ENCODE data around the gene STAC. TPM values are rescaled to one million over a fixed set of nuclear protein-coding genes. Genes with fewer than 3 reads are reported as not detected.

Gene STAC
- total and polyA plus RNA-seq, 8 donors: 0.12 to 0.37 (median 0.16) TPM; not detected in 3

- intact Hi-C loops (cut with DNase I): no loop called here
- no peak for FAIRE-seq
- no peaks in the 10 kb centered on the region for H3K36me3 ChIP-seq
- TF ChIP-seq, protein P1, sequence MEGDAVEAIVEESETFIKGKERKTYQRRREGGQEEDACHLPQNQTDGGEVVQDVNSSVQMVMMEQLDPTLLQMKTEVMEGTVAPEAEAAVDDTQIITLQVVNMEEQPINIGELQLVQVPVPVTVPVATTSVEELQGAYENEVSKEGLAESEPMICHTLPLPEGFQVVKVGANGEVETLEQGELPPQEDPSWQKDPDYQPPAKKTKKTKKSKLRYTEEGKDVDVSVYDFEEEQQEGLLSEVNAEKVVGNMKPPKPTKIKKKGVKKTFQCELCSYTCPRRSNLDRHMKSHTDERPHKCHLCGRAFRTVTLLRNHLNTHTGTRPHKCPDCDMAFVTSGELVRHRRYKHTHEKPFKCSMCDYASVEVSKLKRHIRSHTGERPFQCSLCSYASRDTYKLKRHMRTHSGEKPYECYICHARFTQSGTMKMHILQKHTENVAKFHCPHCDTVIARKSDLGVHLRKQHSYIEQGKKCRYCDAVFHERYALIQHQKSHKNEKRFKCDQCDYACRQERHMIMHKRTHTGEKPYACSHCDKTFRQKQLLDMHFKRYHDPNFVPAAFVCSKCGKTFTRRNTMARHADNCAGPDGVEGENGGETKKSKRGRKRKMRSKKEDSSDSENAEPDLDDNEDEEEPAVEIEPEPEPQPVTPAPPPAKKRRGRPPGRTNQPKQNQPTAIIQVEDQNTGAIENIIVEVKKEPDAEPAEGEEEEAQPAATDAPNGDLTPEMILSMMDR (IDR thresholded peaks at IDR 0.05): no peak
- H3K27me3 ChIP-seq: no peaks in the 10 kb centered on the region
- no peak for ATAC-seq
- H3K4me3 ChIP-seq: no peak overlapping the region
- no peaks in the 10 kb centered on the region for H3K4me1 ChIP-seq
- DNase-seq: no peak
- H3K9me3 ChIP-seq: no peaks in the 10 kb centered on the region
- whole genome bisulfite sequencing, 2 donors: 60 to 78% methylated on average over 4 of the region's 4 CpGs
- no peak overlapping the region for H3K27ac ChIP-seq
These were observed 24.9 kb downstream of the STAC start for GRCh38 chr3:36405190-36405589.

DNA sequence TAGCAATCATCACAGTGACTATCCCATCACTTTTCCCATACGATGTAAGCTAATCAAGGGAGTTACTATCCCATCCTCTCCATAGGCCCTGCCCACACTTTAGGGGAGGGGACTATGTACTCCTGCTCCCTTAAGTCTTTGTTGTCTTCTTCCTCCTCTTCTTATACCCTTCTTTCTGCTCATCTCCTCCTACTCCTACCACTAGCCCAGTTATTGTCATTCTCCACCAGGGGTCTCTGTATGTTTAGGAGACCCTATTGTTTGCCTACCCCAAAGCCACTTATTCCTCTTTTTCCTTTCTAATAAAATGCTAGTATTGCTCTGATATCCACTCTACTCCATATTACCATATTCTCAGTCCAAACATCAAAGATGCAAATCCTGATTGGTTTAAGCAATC lies 27.8 kb downstream of the STAC start:
- Histone ChIP-seq H3K36me3 (no peaks in the 10 kb centered on the region), H3K27me3 (no peaks in the 10 kb centered on the region), H3K4me3 (no peak overlapping the region), H3K9me3 (no peaks in the 10 kb centered on the region), H3K27ac (no peak overlapping the region), H3K4me1 (no peaks in the 10 kb centered on the region)
- ATAC-seq: no peak
- 48 to 53% methylated on average over 1 of the region's 1 CpG for WGBS, 2 donors
- DNase-seq: no peak
- intact Hi-C loops (cut with DNase I): no loop called here
- no peak for FAIRE-seq
- TF ChIP-seq, protein P1 (IDR thresholded peaks at IDR 0.05): no peak

- H3K4me1 ChIP-seq: no peaks in the 10 kb centered on the region
- WGBS, 2 donors: 56 to 76% methylated on average over 2 of the region's 2 CpGs
- no peaks in the 10 kb centered on the region for H3K36me3 ChIP-seq
- ATAC-seq (no peak), FAIRE-seq (no peak), DNase-seq (no peak)
- H3K27me3 ChIP-seq: no peaks in the 10 kb centered on the region
- H3K27ac ChIP-seq: no peak overlapping the region
- TF ChIP-seq, protein P1 (IDR thresholded peaks at IDR 0.05): no peak
- no peaks in the 10 kb centered on the region for H3K9me3 ChIP-seq
- H3K4me3 ChIP-seq: no peak overlapping the region
- intact Hi-C loops (cut with DNase I): no loop called here
These were observed 29.6 kb downstream of the STAC start for GRCh38 chr3:36409862-36410261.

- WGBS, 2 donors: 38 to 48% methylated on average over 1 of the region's 1 CpG
- Histone ChIP-seq H3K9me3 (no peaks in the 10 kb centered on the region), H3K4me1 (no peaks in the 10 kb centered on the region), H3K36me3 (no peaks in the 10 kb centered on the region), H3K27ac (no peak overlapping the region), H3K4me3 (no peak overlapping the region), H3K27me3 (no peaks in the 10 kb centered on the region)
- no peak for ATAC-seq
- intact Hi-C loops (cut with DNase I): no loop called here
- TF ChIP-seq, protein P1 (IDR thresholded peaks at IDR 0.05): no peak
- no peak for FAIRE-seq
- DNase-seq: no peak
These were observed 31.3 kb downstream of the STAC start for GRCh38 chr3:36411587-36411986.

DNA sequence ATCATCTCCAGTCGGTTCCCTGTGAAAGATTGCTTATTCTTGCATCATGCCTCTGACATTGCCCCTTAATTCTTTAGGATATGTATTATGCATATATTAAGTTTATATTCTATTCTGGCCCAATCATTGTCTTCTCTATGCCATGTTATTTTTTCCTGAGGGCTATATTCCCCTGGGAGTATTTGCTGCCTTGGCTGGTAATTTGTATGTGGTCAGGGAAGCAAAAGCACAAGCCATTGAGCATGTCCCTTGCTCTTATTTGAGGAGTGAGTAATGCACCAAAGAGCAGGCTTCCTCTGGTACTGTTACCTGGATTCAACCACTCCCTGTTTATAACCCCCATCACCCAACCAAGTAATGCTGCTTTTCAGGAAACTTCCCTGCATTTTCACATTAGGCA lies 36.3 kb downstream of the STAC start:
- ATAC-seq (no peak), FAIRE-seq (no peak), DNase-seq (no peak)
- intact Hi-C loops (cut with DNase I): no loop called here
- no peak overlapping the region for H3K4me3 ChIP-seq
- H3K27ac ChIP-seq: no peak overlapping the region
- no peaks in the 10 kb centered on the region for H3K36me3 ChIP-seq
- 71 to 87% methylated on average over 1 of the region's 1 CpG for WGBS, 2 donors
- no peaks in the 10 kb centered on the region for H3K27me3 ChIP-seq
- H3K9me3 ChIP-seq: no peaks in the 10 kb centered on the region
- no peaks in the 10 kb centered on the region for H3K4me1 ChIP-seq
- TF ChIP-seq, protein P1 (IDR thresholded peaks at IDR 0.05): no peak
